ENCODE data around the gene MS4A8. TPM values are rescaled to one million over a fixed set of nuclear protein-coding genes. Genes with fewer than 3 reads are reported as not detected.
A peak's percentile ranks its signal among the peaks of the same experiment; 100 is the strongest.

The MS4A8 gene
- total RNA-seq, 1 experiment from 2014 or later = not detected

- peaks cover 5% of the 10 kb centered on the region for H3K9me3 Mint-ChIP-seq
- ATAC-seq (no peak), DNase-seq (ENCODE audit: low spot score) (no peak)
- no peak overlapping the region for H3K4me3 Mint-ChIP-seq
- POLR2A ChIA-PET = no interaction called here
- H3K27ac Mint-ChIP-seq = no peak overlapping the region
- H3K36me3 Mint-ChIP-seq = no peaks in the 10 kb centered on the region
- CTCF ChIA-PET = interaction anchor here (1.2 kb wide), 1 partner anchor 8 kb away, joined by 5 read pairs; no protein-coding TSS in a partner anchor
- H3K27me3 Mint-ChIP-seq (ENCODE audit: low read depth) = no peaks in the 10 kb centered on the region
- peaks cover 6% of the 10 kb centered on the region for H3K4me1 Mint-ChIP-seq
- TF ChIP-seq AFF4 (CRISPR knock-in tag; IDR thresholded peaks at IDR 0.05; ENCODE audit: borderline replicate concordance) = no peak
- TF ChIP-seq MLX (CRISPR knock-in tag; IDR thresholded peaks at IDR 0.05) = no peak
- TF ChIP-seq NR1H2 (CRISPR knock-in tag; IDR thresholded peaks at IDR 0.05) = no peak
- TF ChIP-seq ZSCAN18 (CRISPR knock-in tag; IDR thresholded peaks at IDR 0.05) = no peak
Measured at GRCh38 chr11:60754887-60755286, 55.5 kb downstream of the MS4A8 start.

- ATAC-seq = peak; percentile 91
- Mint-ChIP-seq H3K4me1 (peaks cover 6% of the 10 kb centered on the region), H3K36me3 (no peaks in the 10 kb centered on the region), H3K4me3 (no peak within 1 kb of the TSS), H3K27ac (peak within 1 kb of the TSS; percentile 73; the same call in 1 of the 2 replicates), H3K27me3 (ENCODE audit: low read depth) (no peaks in the 10 kb centered on the region), H3K9me3 (peaks cover 5% of the 10 kb centered on the region)
- DNase-seq (ENCODE audit: low spot score) = no peak
- TF ChIP-seq ZNF396 (CRISPR knock-in tag; IDR thresholded peaks at IDR 0.05; ENCODE audit: borderline replicate concordance) (no peak), CTCF (IDR thresholded peaks at IDR 0.05) (peak; percentile 49; the same call in 1 of the 2 replicates), ZNF232 (CRISPR knock-in tag; IDR thresholded peaks at IDR 0.05) (no peak), IRF2 (CRISPR knock-in tag; IDR thresholded peaks at IDR 0.05; ENCODE audit: borderline replicate concordance, low read depth) (no peak), PRRX2 (CRISPR knock-in tag; IDR thresholded peaks at IDR 0.05) (no peak), CDX4 (CRISPR knock-in tag; IDR thresholded peaks at IDR 0.05; ENCODE audit: borderline replicate concordance) (no peak), GRHL2 (CRISPR knock-in tag; IDR thresholded peaks at IDR 0.05; ENCODE audit: insufficient replicate concordance, severe bottlenecking) (no peak)
- CTCF ChIA-PET = interaction anchor here (0.6 to 1.7 kb wide), 24 partner anchors 8 to 502 kb away, joined by 3 to 15 read pairs (median 4); partner anchors contain the start of gene MS4A8
- POLR2A ChIA-PET = no interaction called here
Measured at GRCh38 chr11:60756307-60757032, 57.1 kb downstream of the MS4A8 start, which contains the start of gene MS4A15. MS4A15 (plus strand) TSS chr11:60756867; CDS start chr11:60763734, 6,867 bp downstream.
